Sigmoid colon (tissue), 7 donors: ENCODE data around the gene SIGLECL1. TPM values are rescaled to one million over a fixed set of nuclear protein-coding genes. Genes with fewer than 3 reads are reported as not detected.

Experiments
- DNase-seq: peaks from one replicate; pipeline ENCODE4 v3.0.0-alpha.2; 2019
- H3K27ac ChIP-seq, 4 donors: fragments of 200-600 bp; sonication (generic); one replicate each; pipeline ENCODE4 v1.5.1; 2016 to 2019; ENCODE audit warnings: mild to moderate bottlenecking in 1 of 4
- H3K27me3 ChIP-seq, 3 donors: fragments of 200-600 bp; sonication (generic); one replicate each; pipeline ENCODE4 v1.5.1; 2019; ENCODE audit warnings: mild to moderate bottlenecking in 1 of 3
- H3K36me3 ChIP-seq, 4 donors: fragments of 200-600 bp; sonication (generic); one replicate each; pipeline ENCODE4 v1.5.1; 2016 to 2019
- H3K4me1 ChIP-seq, 4 donors: fragments of 200-600 bp; sonication (generic); one replicate each; pipeline ENCODE4 v1.5.1; 2017 to 2019
- H3K4me3 ChIP-seq, 4 donors: fragments of 200-600 bp; sonication (generic); one replicate each; pipeline ENCODE4 v1.5.1; 2017 to 2019; ENCODE audit warnings: mild to moderate bottlenecking in 2 of 4, moderate library complexity in 1 of 4
- H3K9me3 ChIP-seq, 4 donors: fragments of 200-600 bp in 3 of 4; sonication (generic) in 3 of 4; one replicate each; pipeline versions ENCODE4 v1.5.1 to v1.6.1; 2013 to 2019
- EP300 ChIP-seq, 4 donors: sonication (generic); formaldehyde crosslinking; IDR thresholded peaks; one replicate each; pipeline ENCODE4 v1.6.1; 2017; ENCODE audit warnings: antibody characterized with exemption in 4 of 4
- POLR2A ChIP-seq, 2 donors: fragments of 450-650 bp; IDR thresholded peaks; one replicate each; pipeline ENCODE4 v1.6.1; 2016; ENCODE audit warnings: antibody characterized with exemption in 2 of 2, mild to moderate bottlenecking in 2 of 2, moderate library complexity in 2 of 2
- POLR2AphosphoS5 ChIP-seq, 4 donors: sonication (generic); formaldehyde crosslinking; IDR thresholded peaks; one replicate each; pipeline ENCODE4 v1.6.1; 2017; ENCODE audit warnings: antibody characterized with exemption in 4 of 4
- WGBS, 2 donors: extraction: QIAGEN DNeasy Blood & Tissue Kit; methylation state at CpG; one replicate each; pipeline ENCODE4 v1.1.7; 2013; 5-methylcytosine and 5-hydroxymethylcytosine counted together
- intact Hi-C: fragments of 100-400 bp; cut with DNase I; formaldehyde crosslinking; loops from one replicate; pipeline ENCODE4 v1.15.1; 2023
- polyA plus RNA-seq, 3 donors: library from polyadenylated mRNA; stranded (reverse); fragments of 200-250 nt; gene quantifications; one replicate each; pipeline ENCODE4 v1.2.3, GENCODE V29; 2013
- total RNA-seq, 4 donors: library from RNA; depleted of rRNA; stranded (reverse); fragments of >200 nt; gene quantifications; one replicate each; pipeline ENCODE4 v1.1.0, GENCODE V29; 2016
- TF ChIP-seq, protein P1 (sequence below), 4 experiments: fragments of 450-650 bp in 3 of 4; fragments of 200-600 bp in 1 of 4; IDR thresholded peaks; one replicate each; pipeline ENCODE4 v1.5.1; 2016 to 2019; ENCODE audit warnings: antibody characterized with exemption in 4 of 4, mild to moderate bottlenecking in 3 of 4, moderate library complexity in 2 of 4
- donor health status: healthy with polysubstance abuse.
- donor health status: Bipolar disorder and iron deficiency.
- donor health status: healthy.

Gene SIGLECL1
- total and polyA plus RNA-seq, 7 donors, result not detected

DNA sequence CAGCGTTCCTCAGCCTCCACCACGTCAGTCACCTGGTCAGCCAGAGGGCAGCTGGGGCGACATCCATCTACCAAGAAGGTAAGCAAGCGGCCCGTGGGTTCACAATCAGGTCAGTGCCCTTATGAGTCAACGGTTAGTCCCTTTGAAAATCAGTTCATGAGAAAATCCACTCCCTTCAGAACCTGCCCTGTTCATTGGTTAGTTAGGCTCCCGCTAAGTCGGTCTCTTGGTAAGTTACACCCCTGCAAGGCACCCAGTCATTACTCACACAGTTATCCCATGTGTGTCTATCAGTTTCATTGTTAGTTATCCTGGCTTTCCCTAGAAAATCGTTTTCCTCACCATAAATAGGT, 564 bp downstream of the SIGLECL1 start:
- Histone ChIP-seq H3K27ac (no peak overlapping the region), H3K4me1 (no peaks in the 10 kb centered on the region), H3K27me3 (peaks cover 0 to 4% (median 0%) of the 10 kb centered on the region in 3 donors), H3K9me3 (no peaks in the 10 kb centered on the region), H3K36me3 (no peaks in the 10 kb centered on the region), H3K4me3 (no peak overlapping the region)
- 84 to 87% methylated on average over 9 of the region's 9 CpGs for WGBS, 2 donors
- DNase-seq, result no peak
- intact Hi-C loops, result no loop called here
- TF ChIP-seq POLR2AphosphoS5 (IDR thresholded peaks at IDR 0.05) (no peak), POLR2A (IDR thresholded peaks at IDR 0.05) (no peak), EP300 (IDR thresholded peaks at IDR 0.05) (no peak)
- TF ChIP-seq, protein P1, sequence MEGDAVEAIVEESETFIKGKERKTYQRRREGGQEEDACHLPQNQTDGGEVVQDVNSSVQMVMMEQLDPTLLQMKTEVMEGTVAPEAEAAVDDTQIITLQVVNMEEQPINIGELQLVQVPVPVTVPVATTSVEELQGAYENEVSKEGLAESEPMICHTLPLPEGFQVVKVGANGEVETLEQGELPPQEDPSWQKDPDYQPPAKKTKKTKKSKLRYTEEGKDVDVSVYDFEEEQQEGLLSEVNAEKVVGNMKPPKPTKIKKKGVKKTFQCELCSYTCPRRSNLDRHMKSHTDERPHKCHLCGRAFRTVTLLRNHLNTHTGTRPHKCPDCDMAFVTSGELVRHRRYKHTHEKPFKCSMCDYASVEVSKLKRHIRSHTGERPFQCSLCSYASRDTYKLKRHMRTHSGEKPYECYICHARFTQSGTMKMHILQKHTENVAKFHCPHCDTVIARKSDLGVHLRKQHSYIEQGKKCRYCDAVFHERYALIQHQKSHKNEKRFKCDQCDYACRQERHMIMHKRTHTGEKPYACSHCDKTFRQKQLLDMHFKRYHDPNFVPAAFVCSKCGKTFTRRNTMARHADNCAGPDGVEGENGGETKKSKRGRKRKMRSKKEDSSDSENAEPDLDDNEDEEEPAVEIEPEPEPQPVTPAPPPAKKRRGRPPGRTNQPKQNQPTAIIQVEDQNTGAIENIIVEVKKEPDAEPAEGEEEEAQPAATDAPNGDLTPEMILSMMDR (IDR thresholded peaks at IDR 0.05), result no peak

DNA sequence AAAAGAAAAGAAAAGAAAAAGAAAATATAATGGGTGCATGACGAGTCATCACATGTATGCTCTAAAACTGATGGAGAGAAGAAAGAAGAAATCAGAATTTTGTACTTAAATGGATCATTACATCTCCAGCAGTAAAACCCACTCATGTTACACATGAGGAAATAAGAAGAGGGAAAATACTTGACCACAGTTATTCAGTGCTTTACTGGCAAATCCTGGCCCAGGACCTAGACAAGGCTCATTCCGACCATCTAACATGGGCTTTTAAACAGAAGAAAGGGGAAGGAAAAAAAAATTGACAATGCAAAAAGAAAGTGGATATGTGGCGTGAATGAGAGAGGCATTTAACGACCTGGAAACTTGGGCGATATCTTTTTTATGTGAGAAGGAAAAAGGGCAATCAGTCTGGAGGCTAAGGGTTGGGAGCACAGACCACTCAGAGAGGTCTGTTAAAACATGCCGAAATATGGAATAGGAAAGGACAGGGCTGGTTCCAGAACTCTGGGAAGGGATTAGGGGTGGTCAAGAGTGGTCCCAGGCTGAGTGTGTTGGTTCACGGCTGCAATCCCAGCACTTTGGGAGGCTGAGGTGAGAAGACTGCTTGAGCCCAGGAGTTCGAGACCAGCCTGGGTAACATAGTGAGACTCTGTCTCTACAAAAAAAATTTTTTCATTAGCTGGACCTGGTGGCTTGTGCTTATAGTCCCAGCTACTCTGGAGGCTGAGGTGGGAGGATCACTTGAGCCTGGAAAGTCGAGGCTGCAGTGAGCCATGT, 1.6 kb downstream of the SIGLECL1 start:
- intact Hi-C loops, result no loop called here
- TF ChIP-seq POLR2A (IDR thresholded peaks at IDR 0.05), result no peak
- no peak overlapping the region for H3K4me3 ChIP-seq
- H3K4me1 ChIP-seq, result no peaks in the 10 kb centered on the region
- peaks cover 0 to 4% (median 0%) of the 10 kb centered on the region in 3 donors for H3K27me3 ChIP-seq
- no peak overlapping the region for H3K27ac ChIP-seq
- H3K9me3 ChIP-seq, result no peaks in the 10 kb centered on the region
- H3K36me3 ChIP-seq, result no peaks in the 10 kb centered on the region
- WGBS, 2 donors, result 68 to 78% methylated on average over 9 of the region's 9 CpGs
- DNase-seq, result no peak

DNA sequence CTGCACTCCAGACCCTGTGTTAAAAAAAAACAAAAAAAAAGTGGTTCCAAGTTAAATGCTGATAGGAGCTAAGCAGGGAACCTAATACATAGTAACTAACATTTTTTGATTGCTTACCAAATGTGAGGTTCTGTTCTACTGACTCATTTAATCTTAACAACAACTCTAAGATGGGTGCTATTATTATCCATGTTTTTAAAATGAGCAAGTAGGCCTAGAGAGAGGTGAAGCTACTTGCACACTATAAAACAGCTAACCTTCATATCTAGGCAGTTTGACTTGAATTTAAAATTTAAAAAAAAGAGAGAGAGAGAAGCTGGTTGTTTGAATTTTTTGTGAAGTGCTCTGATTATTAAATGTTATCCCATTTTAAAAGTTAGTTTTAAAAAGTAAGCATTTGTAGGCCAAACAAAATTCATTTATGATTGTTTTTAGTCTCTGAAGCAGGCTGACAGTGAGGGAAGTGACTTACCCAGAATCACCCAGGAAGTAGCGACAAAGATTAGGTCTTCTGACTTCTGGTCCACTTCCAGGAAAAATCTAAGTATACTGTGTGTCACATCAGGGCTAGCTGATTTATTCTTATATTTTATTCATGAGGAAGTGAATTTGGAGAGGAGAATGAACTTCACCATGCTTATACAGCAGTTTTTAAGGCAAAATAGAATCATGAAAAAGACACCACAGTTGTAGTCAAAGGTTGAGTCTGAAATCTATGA, 2.4 kb downstream of the SIGLECL1 start:
- Histone ChIP-seq H3K27ac (no peak overlapping the region), H3K36me3 (no peaks in the 10 kb centered on the region), H3K4me1 (no peaks in the 10 kb centered on the region), H3K27me3 (peaks cover 0 to 4% (median 0%) of the 10 kb centered on the region in 3 donors), H3K9me3 (no peaks in the 10 kb centered on the region), H3K4me3 (no peak overlapping the region)
- intact Hi-C loops, result no loop called here
- no peak for DNase-seq
- TF ChIP-seq, protein P1 (IDR thresholded peaks at IDR 0.05), result no peak
- no peak for TF ChIP-seq POLR2AphosphoS5 (IDR thresholded peaks at IDR 0.05)
- no peak for TF ChIP-seq EP300 (IDR thresholded peaks at IDR 0.05)
- TF ChIP-seq POLR2A (IDR thresholded peaks at IDR 0.05), result no peak
- 75 to 80% methylated on average over 1 of the region's 1 CpG for WGBS, 2 donors

DNA sequence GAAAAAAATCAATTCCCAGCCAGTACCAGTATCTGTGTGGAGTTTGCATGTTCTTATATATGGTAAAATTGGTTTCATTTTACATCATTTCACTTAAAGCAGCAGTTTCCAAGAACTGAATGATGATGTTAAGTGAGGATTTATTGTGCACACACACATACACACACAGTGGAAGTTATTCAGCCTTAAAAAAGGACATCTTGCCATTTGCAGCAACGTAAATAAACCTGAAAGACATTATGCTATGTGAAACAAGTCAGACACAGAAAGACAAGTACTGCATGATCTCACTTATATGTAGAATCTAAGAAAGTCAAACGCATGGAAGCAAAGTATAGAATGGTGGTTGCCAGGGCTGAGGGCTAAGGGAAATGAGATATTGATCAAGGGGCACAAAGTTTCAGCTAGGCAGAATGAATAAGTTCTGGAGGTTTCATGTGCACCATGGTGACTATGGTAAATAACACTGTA, 5.3 kb downstream of the SIGLECL1 start:
- no peaks in the 10 kb centered on the region for H3K36me3 ChIP-seq
- H3K4me3 ChIP-seq, result no peak overlapping the region
- H3K4me1 ChIP-seq, result no peaks in the 10 kb centered on the region
- H3K27me3 ChIP-seq, result peaks cover 0 to 10% (median 0%) of the 10 kb centered on the region in 3 donors
- intact Hi-C loops, result no loop called here
- no peaks in the 10 kb centered on the region for H3K9me3 ChIP-seq
- no peak overlapping the region for H3K27ac ChIP-seq
- TF ChIP-seq POLR2A (IDR thresholded peaks at IDR 0.05), result no peak
- no peak for TF ChIP-seq EP300 (IDR thresholded peaks at IDR 0.05)
- TF ChIP-seq POLR2AphosphoS5 (IDR thresholded peaks at IDR 0.05), result no peak
- TF ChIP-seq, protein P1 (IDR thresholded peaks at IDR 0.05), result no peak
- no peak for DNase-seq
- WGBS, 2 donors, result 60 to 70% methylated on average over 2 of the region's 2 CpGs

DNA sequence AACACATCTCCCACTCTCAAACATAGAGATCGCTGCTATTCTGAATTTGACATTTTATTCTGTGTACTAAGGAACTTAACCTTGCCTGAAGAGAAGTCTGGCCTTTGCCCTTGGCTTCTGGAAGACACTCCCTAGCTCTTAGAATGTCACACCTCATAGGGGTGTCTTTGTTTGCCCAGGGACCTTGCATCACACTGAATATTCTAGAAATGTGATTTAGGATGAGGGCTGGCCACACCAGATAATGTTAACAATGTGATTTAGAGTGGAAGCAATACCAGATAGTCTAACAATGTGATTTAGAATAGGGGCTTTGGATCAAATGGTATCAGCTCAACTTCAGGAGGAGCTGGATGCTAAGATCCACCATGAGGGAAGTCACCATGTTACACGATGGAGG, 6.6 kb downstream of the SIGLECL1 start:
- 46 to 73% methylated on average over 2 of the region's 2 CpGs for WGBS, 2 donors
- Histone ChIP-seq H3K9me3 (no peaks in the 10 kb centered on the region), H3K36me3 (no peaks in the 10 kb centered on the region), H3K27ac (no peak overlapping the region), H3K27me3 (peaks cover 0 to 11% (median 0%) of the 10 kb centered on the region in 3 donors), H3K4me3 (no peak overlapping the region), H3K4me1 (no peaks in the 10 kb centered on the region)
- intact Hi-C loops, result no loop called here
- TF ChIP-seq POLR2AphosphoS5 (IDR thresholded peaks at IDR 0.05), result no peak
- DNase-seq, result no peak
